Keratinocyte (primary cell): ENCODE measurements around the gene AFDN. TPM values are rescaled to one million over a fixed set of nuclear protein-coding genes. Genes with fewer than 3 reads are reported as not detected.
A peak's percentile ranks its signal among the peaks of the same experiment; 100 is the strongest.

ENCODE experiments used
- DNase-seq: peaks from one replicate; pipeline ENCODE4 v3.0.0-alpha.2; 2011; ENCODE audit warnings: low read depth, missing footprints, low spot score
- FAIRE-seq: peaks from 2 replicates; lab custom pipeline; 2011; peaks lifted over from hg19 to GRCh38; lab: Jason Lieb, UNC
- H2AFZ ChIP-seq: 2 replicates; pipeline ENCODE4 v1.6.0; 2012; ENCODE audit warnings: low read length, control low read depth, inconsistent platforms; ENCODE audit not compliant: control insufficient read depth
- H3K27ac ChIP-seq: 2 replicates; pipeline ENCODE4 v1.5.1; 2011; ENCODE audit warnings: low read length; ENCODE audit not compliant: control insufficient read depth, insufficient read depth
- H3K27me3 ChIP-seq: 3 replicates; pipeline ENCODE4 v1.6.0; 2011; ENCODE audit warnings: low read length; ENCODE audit not compliant: control insufficient read depth, insufficient read depth; ENCODE audit errors: extremely low read depth
- H3K36me3 ChIP-seq, 2 experiments: 2 replicates in 1 of 2; 3 replicates in 1 of 2; pipeline ENCODE4 v1.5.1; 2011; ENCODE audit warnings: low read length in 2 of 2, mild to moderate bottlenecking in 1 of 2; ENCODE audit not compliant: control insufficient read depth in 2 of 2, insufficient read depth in 2 of 2; ENCODE audit errors: extremely low read depth in 1 of 2
- H3K4me1 ChIP-seq: 3 replicates; pipeline ENCODE4 v1.5.1; 2011; ENCODE audit warnings: low read length; ENCODE audit not compliant: control insufficient read depth, insufficient read depth; ENCODE audit errors: extremely low read depth
- H3K4me2 ChIP-seq: 3 replicates; pipeline ENCODE4 v1.6.0; 2011; ENCODE audit warnings: low read depth, low read length; ENCODE audit not compliant: control insufficient read depth, insufficient read depth; ENCODE audit errors: extremely low read depth
- H3K4me3 ChIP-seq, 3 experiments: fragments of 200-600 bp in 1 of 3; sonication (generic) in 1 of 3; 2 replicates in 2 of 3; 3 replicates in 1 of 3; pipeline ENCODE4 v1.5.1; 2011 to 2016; ENCODE audit warnings: low read length in 3 of 3, mild to moderate bottlenecking in 3 of 3, control low read depth in 2 of 3, inconsistent platforms in 1 of 3, low read depth in 1 of 3, mixed read lengths in 1 of 3, mixed run types in 1 of 3, moderate library complexity in 1 of 3; ENCODE audit not compliant: control insufficient read depth in 2 of 3, insufficient read depth in 2 of 3; ENCODE audit errors: extremely low read depth in 1 of 3
- H3K79me2 ChIP-seq: 2 replicates; pipeline ENCODE4 v1.6.0; 2012; ENCODE audit warnings: low read length; ENCODE audit not compliant: control insufficient read depth, insufficient read depth
- H3K9ac ChIP-seq: 3 replicates; pipeline ENCODE4 v1.6.0; 2011; ENCODE audit warnings: low read length; ENCODE audit not compliant: control insufficient read depth, insufficient read depth; ENCODE audit errors: extremely low read depth
- H3K9me1 ChIP-seq: 3 replicates; pipeline ENCODE4 v1.6.0; 2011; ENCODE audit warnings: low read length; ENCODE audit not compliant: control insufficient read depth, insufficient read depth; ENCODE audit errors: extremely low read depth
- H3K9me3 ChIP-seq: 2 replicates; pipeline ENCODE4 v1.5.1; 2012; ENCODE audit warnings: low read depth, low read length; ENCODE audit not compliant: control insufficient read depth
- H4K20me1 ChIP-seq: 3 replicates; pipeline ENCODE4 v1.6.0; 2011; ENCODE audit warnings: low read length; ENCODE audit not compliant: control insufficient read depth, insufficient read depth; ENCODE audit errors: extremely low read depth
- EZH2 ChIP-seq: IDR thresholded peaks from one replicate; pipeline ENCODE4 v1.6.1; 2012; ENCODE audit warnings: inconsistent platforms, mild to moderate bottlenecking, low read length, moderate library complexity
- dilution Hi-C: fragments of 300-500 bp; cut with MboI; formaldehyde crosslinking; loops from one replicate; pipeline ENCODE4 v1.7.0; 2020; ENCODE audit warnings: low sequenced_read_pairs; ENCODE audit not compliant: extremely low pct_ligation_motif_present
- polyA plus RNA-seq, 5 experiments: library from polyadenylated mRNA; depleted of rRNA in 3 of 5; stranded (reverse) in 3 of 5; stranded (forward) in 1 of 5; unstranded in 1 of 5; fragments of >200 nt; gene quantifications; 1 replicate in 1 of 5; 2 replicates in 3 of 5; 3 replicates in 1 of 5; pipeline versions ENCODE4 v1.2.1 to v1.2.3, GENCODE V29; 2011 to 2012; ENCODE audit warnings: missing spikeins in 2 of 5, low read depth in 1 of 5, low replicate concordance in 1 of 5
- TF ChIP-seq, protein P1 (sequence below), 3 experiments: IDR thresholded peaks in 1 of 3; conservative IDR thresholded peaks in 1 of 3; optimal IDR thresholded peaks in 1 of 3; 2 replicates in 2 of 3; 3 replicates in 1 of 3; pipeline versions ENCODE3 to v1.5.1; 2011; ENCODE audit warnings: low read length in 3 of 3, mild to moderate bottlenecking in 3 of 3, moderate library complexity in 2 of 3, control low read depth in 1 of 3, inconsistent platforms in 1 of 3; ENCODE audit not compliant: insufficient read depth in 2 of 3; ENCODE audit errors: extremely low read depth in 1 of 3

Gene AFDN
- polyA plus RNA-seq, 1 donor (not counting 4 experiments of a cell fraction or from before 2014, with no cell fraction given) = 46.5 TPM

DNA sequence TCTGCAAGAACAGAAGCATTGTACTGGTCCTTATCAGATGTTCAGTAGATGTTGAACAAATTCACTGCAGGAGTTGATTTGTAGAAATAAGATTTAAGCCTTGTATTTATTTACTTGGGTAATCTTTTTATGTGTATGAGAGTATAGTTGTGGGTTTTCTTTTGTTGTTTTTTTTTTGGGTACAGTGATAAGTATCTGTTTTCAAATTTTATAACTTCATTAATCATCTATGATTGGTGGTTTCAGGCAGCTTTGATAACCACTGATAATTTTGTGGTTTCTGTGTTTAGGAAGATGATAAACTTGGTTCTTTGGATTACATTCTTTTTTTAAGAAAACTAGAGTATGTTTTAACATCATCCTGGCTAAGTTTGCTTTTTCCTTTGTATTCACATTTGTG is 2.8 kb downstream of the AFDN start:
- no peaks in the 10 kb centered on the region for H3K9me3 ChIP-seq

DNA sequence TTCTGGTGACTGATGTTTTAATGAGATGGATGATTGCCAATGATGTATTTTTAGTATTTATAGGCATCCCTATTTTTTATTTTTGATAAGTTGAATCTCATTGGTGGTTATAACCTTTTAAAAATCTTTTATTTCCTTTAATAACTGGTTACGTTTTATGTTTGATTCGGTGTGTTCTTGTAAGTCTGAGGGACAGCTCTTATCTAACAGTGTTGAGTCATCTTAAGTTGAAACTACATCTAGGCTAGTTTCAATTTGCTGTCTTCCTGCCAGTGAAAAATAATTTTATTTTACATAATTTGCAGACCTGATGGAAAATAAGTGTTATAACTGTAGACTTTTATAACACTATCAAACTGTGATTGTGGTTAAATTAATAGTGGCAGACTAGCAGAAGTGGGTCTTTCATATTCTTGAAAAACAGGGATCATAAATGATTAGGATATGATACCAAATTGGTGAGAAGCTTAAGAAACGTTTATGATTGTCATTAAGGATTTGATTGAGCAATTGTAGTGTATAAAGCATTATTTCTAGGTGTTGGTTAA is 4.6 kb downstream of the AFDN start:
- Histone ChIP-seq H3K4me1 (peaks cover 40% of the 10 kb centered on the region), H3K9me3 (no peaks in the 10 kb centered on the region), H3K27me3 (no peaks in the 10 kb centered on the region), H3K4me2 (peak overlapping the region; percentile 93), H3K4me3 (peak overlapping the region in 2 of 3 experiments; percentile 51 to 56), H4K20me1 (peaks cover 12% of the 10 kb centered on the region), H3K9ac (peak overlapping the region; percentile 70), H3K27ac (peak overlapping the region; percentile 89), H3K79me2 (peaks cover 86% of the 10 kb centered on the region), H2AFZ (no peak overlapping the region), H3K36me3 (no peaks in the 10 kb centered on the region), H3K9me1 (peaks cover 7% of the 10 kb centered on the region)
- dilution Hi-C loops = no loop called here
- FAIRE-seq (peak; percentile 67), DNase-seq (no peak)
- TF ChIP-seq, protein P1, sequence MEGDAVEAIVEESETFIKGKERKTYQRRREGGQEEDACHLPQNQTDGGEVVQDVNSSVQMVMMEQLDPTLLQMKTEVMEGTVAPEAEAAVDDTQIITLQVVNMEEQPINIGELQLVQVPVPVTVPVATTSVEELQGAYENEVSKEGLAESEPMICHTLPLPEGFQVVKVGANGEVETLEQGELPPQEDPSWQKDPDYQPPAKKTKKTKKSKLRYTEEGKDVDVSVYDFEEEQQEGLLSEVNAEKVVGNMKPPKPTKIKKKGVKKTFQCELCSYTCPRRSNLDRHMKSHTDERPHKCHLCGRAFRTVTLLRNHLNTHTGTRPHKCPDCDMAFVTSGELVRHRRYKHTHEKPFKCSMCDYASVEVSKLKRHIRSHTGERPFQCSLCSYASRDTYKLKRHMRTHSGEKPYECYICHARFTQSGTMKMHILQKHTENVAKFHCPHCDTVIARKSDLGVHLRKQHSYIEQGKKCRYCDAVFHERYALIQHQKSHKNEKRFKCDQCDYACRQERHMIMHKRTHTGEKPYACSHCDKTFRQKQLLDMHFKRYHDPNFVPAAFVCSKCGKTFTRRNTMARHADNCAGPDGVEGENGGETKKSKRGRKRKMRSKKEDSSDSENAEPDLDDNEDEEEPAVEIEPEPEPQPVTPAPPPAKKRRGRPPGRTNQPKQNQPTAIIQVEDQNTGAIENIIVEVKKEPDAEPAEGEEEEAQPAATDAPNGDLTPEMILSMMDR (optimal IDR thresholded peaks at IDR 0.05 in 1 of 3, IDR thresholded peaks at IDR 0.05 in 1 of 3, conservative IDR thresholded peaks at IDR 0.05 in 1 of 3; ENCODE audit: extremely low read depth in 1 of 3, insufficient read depth in 2 of 3, low read length in 3 of 3) = no peak
- no peak for TF ChIP-seq EZH2

More for the DNA sequence above, 2.8 kb downstream of the AFDN start:
- Histone ChIP-seq H3K36me3 (no peaks in the 10 kb centered on the region), H3K9me1 (peaks cover 5% of the 10 kb centered on the region), H3K4me1 (peaks cover 47% of the 10 kb centered on the region), H3K4me2 (peak overlapping the region; percentile 93), H3K27me3 (no peaks in the 10 kb centered on the region), H3K9ac (peak overlapping the region; percentile 19), H2AFZ (no peak overlapping the region), H3K27ac (peak overlapping the region; percentile 48), H3K4me3 (no peak overlapping the region), H4K20me1 (peaks cover 6% of the 10 kb centered on the region), H3K79me2 (peaks cover 68% of the 10 kb centered on the region)
- TF ChIP-seq, protein P1 (optimal IDR thresholded peaks at IDR 0.05 in 1 of 3, IDR thresholded peaks at IDR 0.05 in 1 of 3, conservative IDR thresholded peaks at IDR 0.05 in 1 of 3; ENCODE audit: extremely low read depth in 1 of 3, insufficient read depth in 2 of 3, low read length in 3 of 3) = no peak
- TF ChIP-seq EZH2 = no peak
- DNase-seq (no peak), FAIRE-seq (no peak)
- dilution Hi-C loops = no loop called here
